EH (cell line): Measurements from ENCODE around the gene VEGFC.

Experiments used
- DNase-seq: peaks from one replicate; pipeline ENCODE4 v3.0.0-alpha.2; 2015; ENCODE audit warnings: low read depth

VEGFC gene

DNA sequence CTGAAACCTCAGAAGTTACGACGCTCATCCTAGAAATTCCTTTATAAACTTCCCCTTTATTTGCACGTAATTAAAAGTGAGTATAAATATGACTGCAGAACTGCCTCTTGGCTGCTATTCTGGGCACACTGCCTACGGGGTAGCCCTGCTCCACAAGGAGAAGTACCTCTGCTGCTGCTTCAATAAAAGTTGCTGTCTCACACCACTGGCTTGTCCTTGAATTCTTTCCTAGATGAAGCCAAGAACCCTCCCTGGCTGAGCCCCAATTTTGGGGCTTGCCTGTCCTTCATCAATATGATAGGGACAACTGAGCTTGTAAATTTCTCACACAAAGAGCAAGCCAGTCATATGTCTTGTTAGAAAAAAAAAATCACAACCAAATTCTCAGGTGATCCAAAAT, 115.8 kb downstream of the VEGFC start:
- DNase-seq: no peak

DNA sequence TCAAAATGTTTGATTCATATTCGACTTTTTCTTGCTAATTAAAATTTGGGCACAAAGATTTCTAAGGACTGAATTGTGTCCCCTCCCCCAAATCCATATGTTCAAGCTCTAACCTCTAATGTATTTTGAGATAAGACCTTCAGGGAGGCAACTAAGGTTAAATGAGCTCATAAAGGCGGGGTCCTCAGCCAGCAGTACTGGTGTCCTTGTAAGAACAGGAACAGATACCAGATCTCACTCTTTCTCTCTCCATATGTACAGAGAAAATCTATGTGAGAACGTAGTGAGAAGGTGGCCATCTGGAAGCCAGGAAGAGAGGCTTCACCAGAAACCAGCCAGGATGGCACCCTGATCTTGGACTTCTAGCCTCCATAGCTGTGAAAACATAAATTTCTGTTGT, 116.9 kb downstream of the VEGFC start:
- no peak for DNase-seq

GRCh38 chr4:176671532-176671931, 121.2 kb downstream of the VEGFC start:
- DNase-seq: no peak

- peak; percentile 32 for DNase-seq
Measured at GRCh38 chr4:176668324-176668723, 124.4 kb downstream of the VEGFC start.

DNA sequence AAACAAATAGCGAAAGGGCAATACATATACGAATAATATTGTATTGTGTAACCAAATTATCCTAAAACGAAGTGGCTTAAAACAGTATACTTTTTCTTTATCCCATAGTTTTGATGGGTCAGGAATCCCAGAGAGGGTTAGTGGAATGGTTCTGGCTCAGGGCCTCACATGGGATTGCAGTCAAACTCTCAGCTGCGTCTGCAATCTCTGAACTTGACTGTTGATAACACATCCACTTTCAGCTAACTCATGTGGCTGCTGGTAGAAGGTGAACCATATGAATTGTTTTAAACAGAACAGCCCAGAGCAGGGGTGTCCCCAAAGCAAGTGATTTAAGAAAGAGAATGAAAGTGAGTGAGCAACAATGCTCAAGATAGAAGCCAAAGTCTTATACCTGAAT, 127.8 kb downstream of the VEGFC start:
- DNase-seq: no peak

- peak; percentile 37 for DNase-seq
Measured at GRCh38 chr4:176660561-176660960, 132.2 kb downstream of the VEGFC start.

DNA sequence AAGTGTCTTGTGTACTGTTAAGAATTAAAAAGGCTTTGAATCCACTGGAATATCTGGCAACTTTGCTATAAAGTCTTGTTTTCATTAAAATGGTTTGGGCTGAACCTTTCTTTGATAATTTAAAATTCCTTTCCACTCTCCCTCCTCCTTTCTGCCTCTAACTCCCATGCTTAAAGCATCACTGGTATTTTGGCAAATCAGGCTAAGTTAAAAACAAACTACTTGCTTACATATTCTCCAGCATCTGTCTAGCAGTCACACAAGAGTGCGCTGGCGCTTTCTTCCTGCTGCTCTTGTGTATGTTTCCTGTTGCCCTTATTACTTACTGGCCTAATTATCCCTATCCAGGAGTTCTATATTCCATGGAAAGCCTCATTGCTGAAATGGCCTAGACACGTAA, 136.6 kb downstream of the VEGFC start:
- peak; percentile 35 for DNase-seq

DNA sequence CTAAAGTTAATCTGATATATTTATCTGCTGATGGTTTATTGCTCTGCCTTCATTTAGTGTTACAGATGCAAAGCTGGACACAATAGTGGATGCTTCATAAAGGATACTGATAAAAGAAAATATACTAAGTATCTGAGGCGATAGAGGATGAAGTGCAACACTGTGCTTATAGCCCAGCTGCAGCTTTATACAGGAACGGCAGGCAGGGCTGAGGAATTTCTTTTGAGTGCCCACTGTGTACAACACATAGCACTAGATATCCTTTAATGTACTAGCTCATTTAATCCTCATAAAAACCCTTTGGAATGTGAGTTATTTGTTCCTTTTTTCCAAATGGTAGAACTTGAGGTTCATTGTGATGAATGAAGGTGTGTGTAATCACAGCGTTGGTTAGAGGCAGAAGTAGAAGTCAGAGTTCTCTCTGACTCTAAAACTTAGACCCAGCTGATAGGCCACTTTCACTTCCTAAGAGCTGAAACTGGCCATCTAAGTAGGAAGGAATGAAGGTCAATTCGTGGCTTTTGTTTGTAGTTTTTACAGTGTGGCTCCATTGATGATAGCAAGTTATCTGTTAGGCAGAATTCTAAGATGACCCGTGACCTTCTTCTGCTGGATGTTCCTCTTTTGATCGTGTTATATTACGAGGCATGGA, 138.0 kb downstream of the VEGFC start:
- DNase-seq: peak; percentile 47

GRCh38 chr4:176653401-176654220, 139.1 kb downstream of the VEGFC start:
- no peak for DNase-seq

- DNase-seq: no peak
Measured at GRCh38 chr4:176646311-176646710, 146.4 kb downstream of the VEGFC start.

GRCh38 chr4:176645246-176645960, 147.3 kb downstream of the VEGFC start:
- peak; percentile 44 for DNase-seq

DNA sequence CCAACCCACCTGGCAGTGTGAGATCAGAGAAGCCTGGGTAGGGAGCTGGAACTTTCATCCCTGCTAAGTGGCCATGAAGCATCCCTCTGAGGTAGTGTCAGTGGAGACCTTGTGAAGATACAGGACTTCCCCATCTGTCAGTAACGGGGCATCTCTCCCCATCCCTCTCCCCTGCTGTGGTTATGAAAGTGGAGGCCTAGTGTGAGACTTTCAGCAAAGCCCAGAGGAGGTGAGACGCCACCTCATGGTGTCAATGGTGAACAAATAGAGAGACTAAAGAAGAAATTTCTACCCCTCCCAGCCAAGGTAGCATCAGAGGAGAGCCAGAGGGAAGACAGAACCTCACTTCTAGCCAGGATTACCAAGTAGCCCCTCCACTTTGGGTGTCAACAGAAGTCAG, 150.2 kb downstream of the VEGFC start:
- DNase-seq: no peak

DNA sequence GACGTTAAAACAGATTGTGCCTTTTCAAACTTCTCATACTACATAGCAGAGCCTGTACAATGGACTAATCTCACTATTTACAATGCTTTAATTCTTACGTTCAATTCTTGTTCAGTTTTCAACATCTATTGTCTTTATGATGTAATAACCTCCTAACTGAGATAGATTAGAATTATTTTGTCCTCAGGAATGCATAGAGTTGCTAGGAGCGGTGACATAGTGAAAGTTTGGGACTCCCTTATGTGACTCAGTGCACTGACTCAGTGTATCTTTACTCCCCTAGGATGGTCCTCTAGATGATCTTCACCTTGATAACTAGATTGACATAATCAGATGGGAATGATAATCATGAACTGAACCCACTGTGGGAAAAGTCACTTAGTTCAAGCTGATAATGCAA, 151.5 kb downstream of the VEGFC start:
- DNase-seq: peak; percentile 70

GRCh38 chr4:176638992-176639391, 153.7 kb downstream of the VEGFC start:
- DNase-seq: no peak

DNA sequence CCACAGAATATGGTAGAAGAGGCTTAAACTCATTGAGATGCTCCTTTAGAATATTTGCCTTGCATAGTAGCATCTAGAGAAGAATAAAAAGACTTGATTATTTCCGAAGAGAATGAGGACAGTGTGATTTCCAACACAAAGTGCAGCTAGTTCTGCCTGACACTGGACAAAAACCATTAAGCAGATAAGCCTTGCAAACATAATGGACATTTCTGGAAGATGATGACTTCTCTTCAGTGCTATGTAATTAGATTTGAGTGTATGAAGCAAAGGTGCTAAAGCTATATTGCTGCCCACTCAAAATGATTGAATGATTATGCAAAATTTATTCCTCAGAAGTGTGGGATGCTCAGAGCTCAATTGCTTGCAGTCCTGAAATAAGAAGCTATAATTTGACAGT, 156.4 kb downstream of the VEGFC start:
- no peak for DNase-seq

DNA sequence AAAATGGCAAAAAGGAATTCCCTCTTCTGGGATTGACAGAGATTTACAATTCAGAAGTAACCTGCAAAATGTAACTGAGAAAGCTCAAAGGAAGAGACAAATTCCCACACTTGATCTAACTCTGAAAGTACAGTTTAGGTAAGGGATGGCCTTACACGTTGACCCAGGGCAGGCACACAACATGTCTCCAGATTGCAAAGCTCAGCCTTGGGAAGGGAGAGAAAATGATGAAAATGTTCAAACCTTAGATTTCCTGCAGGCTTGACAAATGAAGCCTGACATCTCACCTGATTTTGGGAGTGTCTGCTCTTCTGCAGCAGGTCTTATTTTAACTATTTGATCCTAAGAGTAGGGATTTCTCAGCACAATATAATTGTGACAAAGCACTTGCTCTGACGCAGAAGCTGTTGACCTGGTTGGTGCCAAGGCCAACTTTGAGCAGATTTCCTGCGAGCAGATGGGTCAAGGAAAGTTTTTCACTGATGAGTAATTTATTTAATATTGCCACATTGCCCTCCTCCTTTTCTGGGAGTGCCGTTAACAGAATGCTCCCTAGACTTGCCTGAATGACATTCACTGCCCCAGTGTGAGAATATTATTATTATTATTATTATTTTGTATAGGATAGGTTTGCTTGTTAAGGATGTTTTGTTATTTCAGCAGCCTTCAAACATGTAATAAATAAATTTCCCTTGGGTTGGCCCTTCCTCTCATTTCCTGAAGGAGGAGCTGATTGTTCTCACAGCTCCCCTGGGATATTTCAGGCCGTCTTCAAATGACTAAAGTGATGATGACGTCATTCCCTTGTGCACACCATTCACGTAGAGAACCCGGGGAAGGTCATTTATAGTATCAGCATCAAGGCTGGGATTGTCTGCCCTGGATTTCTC, 157.1 kb downstream of the VEGFC start:
- DNase-seq: peak; percentile 77
